Esophagus (tissue), 2 donors: Measurements from ENCODE around the gene CLECL1. TPM values are rescaled to one million over a fixed set of nuclear protein-coding genes. Genes with fewer than 3 reads are reported as not detected.

ENCODE experiments used
- H3K27ac ChIP-seq, 2 donors: one replicate each; pipeline ENCODE4 v1.5.1; 2013; ENCODE audit warnings: low read depth in 2 of 2, mild to moderate bottlenecking in 2 of 2, inconsistent platforms in 1 of 2, low read length in 1 of 2, moderate library complexity in 1 of 2
- H3K27me3 ChIP-seq, 2 donors: one replicate each; pipeline ENCODE4 v1.6.1; 2013; ENCODE audit warnings: low read length in 2 of 2, control low read depth in 1 of 2, mild to moderate bottlenecking in 1 of 2; ENCODE audit not compliant: insufficient read depth in 2 of 2, control insufficient read depth in 1 of 2
- H3K36me3 ChIP-seq, 2 donors: one replicate each; pipeline ENCODE4 v1.6.1; 2013; ENCODE audit warnings: low read length in 1 of 2; ENCODE audit not compliant: control insufficient read depth in 2 of 2, insufficient read depth in 2 of 2
- H3K4me1 ChIP-seq, 2 donors: one replicate each; pipeline ENCODE4 v1.6.1; 2013; ENCODE audit warnings: low read length in 1 of 2; ENCODE audit not compliant: control insufficient read depth in 2 of 2, insufficient read depth in 2 of 2
- H3K4me3 ChIP-seq, 2 donors: one replicate each; pipeline ENCODE4 v1.5.1; 2013; ENCODE audit warnings: low read length in 2 of 2, mild to moderate bottlenecking in 2 of 2, low read depth in 1 of 2, moderate library complexity in 1 of 2
- H3K9me3 ChIP-seq, 2 donors: one replicate each; pipeline ENCODE4 v1.6.1; 2013; ENCODE audit warnings: mild to moderate bottlenecking in 2 of 2, low read depth in 1 of 2, low read length in 1 of 2, moderate library complexity in 1 of 2; ENCODE audit not compliant: control insufficient read depth in 2 of 2, insufficient read depth in 1 of 2
- WGBS, 2 donors: extraction: QIAGEN DNeasy Blood & Tissue Kit; methylation state at CpG; one replicate each; pipeline ENCODE4 v1.1.7; 2013; 5-methylcytosine and 5-hydroxymethylcytosine counted together
- polyA plus RNA-seq, 2 donors: library from polyadenylated mRNA; stranded (reverse); fragments of 200-250 nt; gene quantifications; one replicate each; pipeline ENCODE4 v1.2.3, GENCODE V29; 2013
- donor health status: healthy with polysubstance abuse.
- donor health status: Bipolar disorder and iron deficiency.

CLECL1 gene
- polyA plus RNA-seq, 2 donors = 0.25 TPM; not detected in 1

DNA sequence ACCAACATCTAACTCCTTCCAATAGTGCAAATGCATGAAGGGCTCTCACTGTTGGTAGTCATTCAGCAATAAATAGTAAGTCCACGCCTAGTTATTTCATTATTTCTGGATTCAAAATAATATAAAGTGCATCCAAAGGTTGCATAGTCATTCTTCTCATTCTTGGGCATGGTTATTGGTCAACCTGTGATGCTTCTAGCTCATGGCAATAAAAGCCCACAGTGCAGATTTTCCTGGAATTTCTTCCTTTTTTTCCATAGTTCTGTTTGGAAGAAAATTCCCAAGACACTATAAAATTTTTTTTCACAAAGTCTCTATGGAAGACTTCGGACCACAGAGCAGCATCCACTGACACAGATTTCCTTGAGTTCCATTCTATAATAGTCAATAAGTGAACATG lies 20.2 kb upstream of the CLECL1 start:
- H3K36me3 ChIP-seq = no peaks in the 10 kb centered on the region
- WGBS, 2 donors = 72 to 78% methylated on average over 2 of the region's 2 CpGs
- no peaks in the 10 kb centered on the region for H3K4me1 ChIP-seq
- no peak overlapping the region for H3K27ac ChIP-seq
- H3K27me3 ChIP-seq = no peaks in the 10 kb centered on the region
- H3K9me3 ChIP-seq = no peaks in the 10 kb centered on the region
- no peak overlapping the region for H3K4me3 ChIP-seq

DNA sequence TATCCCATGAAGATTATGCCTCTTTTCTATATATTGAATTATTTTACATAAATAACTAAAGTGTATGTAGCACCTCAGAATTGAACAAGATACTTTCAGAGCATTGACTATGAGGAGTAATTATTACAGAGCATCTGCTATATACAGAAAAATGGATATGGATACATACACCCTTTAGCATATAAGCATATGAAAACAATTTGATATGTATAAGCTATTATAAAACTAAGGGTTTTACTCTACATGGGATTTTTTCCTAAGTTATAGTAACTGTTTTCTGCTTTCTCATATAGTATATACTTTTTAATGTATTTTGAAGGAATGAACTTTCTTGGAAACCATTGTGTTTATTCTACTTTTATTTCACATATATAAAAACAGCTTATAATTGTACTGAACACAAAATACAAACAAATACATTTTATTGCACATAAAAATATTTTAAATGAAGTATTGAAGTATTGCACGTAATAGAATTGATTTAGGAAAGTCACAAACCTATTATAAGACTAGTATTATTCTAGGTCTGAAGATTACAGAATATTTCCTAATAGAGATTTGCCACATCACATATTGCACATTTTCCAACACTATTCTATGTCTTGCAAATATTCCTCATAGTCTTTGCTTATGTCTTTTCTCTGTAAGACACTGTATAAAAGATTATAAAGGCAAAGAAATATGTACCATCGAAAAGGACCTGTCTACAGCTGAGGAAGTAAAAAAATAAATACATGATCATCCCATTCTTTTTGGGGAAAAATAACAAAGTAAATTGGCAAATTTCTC lies 19.4 kb upstream of the CLECL1 start:
- H3K27me3 ChIP-seq = no peaks in the 10 kb centered on the region
- WGBS, 2 donors = 91 to 93% methylated on average over 2 of the region's 2 CpGs
- H3K4me1 ChIP-seq = no peaks in the 10 kb centered on the region
- H3K27ac ChIP-seq = no peak overlapping the region
- no peak overlapping the region for H3K4me3 ChIP-seq
- no peaks in the 10 kb centered on the region for H3K9me3 ChIP-seq
- H3K36me3 ChIP-seq = no peaks in the 10 kb centered on the region

DNA sequence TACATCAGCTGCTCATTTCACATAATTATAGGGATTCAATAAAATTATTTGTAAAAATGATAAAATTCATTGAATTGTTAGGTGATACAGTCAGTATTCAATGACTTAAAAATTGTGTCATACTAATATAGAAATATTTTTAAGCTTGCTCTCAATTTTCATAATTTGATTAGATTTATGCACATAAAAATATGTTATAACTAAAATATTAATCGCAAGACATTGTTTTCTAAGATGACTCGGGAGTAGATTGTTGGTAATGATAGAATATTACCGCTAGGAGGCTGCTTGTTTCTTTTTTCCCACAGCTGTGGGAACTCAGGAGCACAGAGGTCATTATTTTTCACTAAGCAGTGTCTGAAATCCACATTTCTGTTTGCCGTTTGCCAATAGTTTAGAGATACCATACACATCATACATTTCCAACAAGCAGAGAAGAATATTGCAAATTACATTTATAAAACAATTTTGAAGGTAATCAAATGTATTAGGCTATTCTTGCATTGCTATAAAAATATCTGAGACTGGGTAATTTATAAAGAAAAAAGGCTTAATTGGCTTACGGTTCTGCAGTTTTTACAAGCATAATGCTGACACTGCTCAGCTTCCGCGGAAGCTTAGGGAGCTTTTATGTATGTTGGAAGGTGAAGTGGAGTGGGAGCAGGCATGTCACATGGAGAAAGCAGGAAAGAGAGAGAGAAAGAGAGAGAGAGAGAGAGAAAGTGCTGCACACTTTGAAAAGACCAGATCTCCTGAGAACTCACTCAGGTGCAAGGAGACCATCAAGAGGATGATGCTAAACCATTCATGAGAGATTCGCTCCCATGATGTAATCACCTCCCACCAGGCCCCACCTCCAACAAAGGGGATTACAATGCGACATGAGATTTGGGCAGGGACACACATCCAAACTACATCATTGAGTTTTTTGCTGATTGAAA lies 18.6 kb upstream of the CLECL1 start:
- no peak overlapping the region for H3K27ac ChIP-seq
- H3K4me1 ChIP-seq = no peaks in the 10 kb centered on the region
- no peaks in the 10 kb centered on the region for H3K36me3 ChIP-seq
- no peaks in the 10 kb centered on the region for H3K27me3 ChIP-seq
- no peaks in the 10 kb centered on the region for H3K9me3 ChIP-seq
- 45 to 53% methylated on average over 9 of the region's 9 CpGs for WGBS, 2 donors
- no peak overlapping the region for H3K4me3 ChIP-seq

DNA sequence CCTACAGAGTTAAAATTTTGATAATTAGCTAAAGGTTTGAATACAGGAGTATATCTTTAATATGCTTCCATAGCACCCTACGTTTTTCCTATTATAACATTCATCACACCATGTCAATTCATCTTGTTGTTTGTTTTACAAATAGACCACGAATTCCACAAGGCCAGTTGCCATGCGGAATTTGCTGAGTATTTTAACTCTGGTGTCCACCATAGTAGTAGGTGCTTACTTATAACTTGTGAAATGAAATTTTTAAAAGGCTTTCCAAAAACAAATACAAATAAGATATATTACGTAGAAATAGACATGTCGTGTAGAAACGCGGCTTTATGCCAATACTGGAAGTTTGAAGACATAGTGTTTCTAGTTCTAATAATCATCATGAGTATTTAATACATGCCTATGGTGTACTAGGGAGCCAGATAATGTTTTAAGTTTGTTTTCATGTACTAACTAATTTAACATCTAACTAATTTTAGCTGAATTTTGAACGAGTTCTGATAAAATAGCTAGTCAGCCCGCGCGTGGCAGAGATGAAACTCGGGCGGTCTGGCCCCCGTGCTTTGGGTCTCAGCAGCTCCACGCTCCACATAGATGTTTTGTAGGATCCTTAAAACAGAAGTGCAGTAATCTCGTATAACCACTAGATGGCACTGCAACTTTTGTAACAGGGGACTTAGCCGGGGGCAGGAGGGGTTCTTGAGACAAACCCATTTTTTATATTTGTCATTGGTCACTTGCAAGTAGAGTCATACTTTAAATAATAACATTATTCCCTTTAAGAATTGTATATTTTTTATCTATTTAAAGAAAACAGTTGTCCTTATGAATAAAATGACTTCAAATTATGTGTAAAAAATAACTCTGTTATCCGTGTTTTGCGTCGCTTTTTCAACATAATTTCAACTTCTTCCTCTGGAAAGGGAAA lies 17.6 kb upstream of the CLECL1 start:
- H3K27ac ChIP-seq = no peak overlapping the region
- no peaks in the 10 kb centered on the region for H3K27me3 ChIP-seq
- no peaks in the 10 kb centered on the region for H3K36me3 ChIP-seq
- H3K9me3 ChIP-seq = no peaks in the 10 kb centered on the region
- H3K4me1 ChIP-seq = no peaks in the 10 kb centered on the region
- 16 to 17% methylated on average over 20 of the region's 20 CpGs for WGBS, 2 donors
- H3K4me3 ChIP-seq = peak overlapping the region in 1 of 2 donors; percentile 15

DNA sequence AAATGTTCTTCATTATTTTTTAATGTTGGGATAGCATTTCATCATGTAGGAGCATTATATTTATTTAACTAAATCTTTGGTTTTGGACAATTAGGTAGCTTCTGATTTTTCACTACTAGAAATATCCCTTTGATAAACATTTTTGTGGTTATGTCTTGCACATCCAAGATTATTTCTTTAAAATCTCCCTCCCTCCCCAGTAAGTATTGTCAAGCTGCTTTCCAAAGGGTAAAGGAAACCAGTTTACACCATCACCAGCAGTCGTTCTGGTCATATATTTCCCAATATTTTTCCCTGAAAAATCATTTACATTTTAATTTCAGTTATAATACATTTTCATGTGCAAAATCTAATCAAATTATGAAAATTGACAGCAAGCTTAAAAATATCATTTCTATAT lies 16.7 kb upstream of the CLECL1 start:
- Histone ChIP-seq H3K27me3 (no peaks in the 10 kb centered on the region), H3K27ac (no peak overlapping the region), H3K4me3 (no peak overlapping the region), H3K36me3 (no peaks in the 10 kb centered on the region), H3K4me1 (no peaks in the 10 kb centered on the region), H3K9me3 (no peaks in the 10 kb centered on the region)
- 10 to 49% methylated on average over 1 of the region's 1 CpG for WGBS, 2 donors

DNA sequence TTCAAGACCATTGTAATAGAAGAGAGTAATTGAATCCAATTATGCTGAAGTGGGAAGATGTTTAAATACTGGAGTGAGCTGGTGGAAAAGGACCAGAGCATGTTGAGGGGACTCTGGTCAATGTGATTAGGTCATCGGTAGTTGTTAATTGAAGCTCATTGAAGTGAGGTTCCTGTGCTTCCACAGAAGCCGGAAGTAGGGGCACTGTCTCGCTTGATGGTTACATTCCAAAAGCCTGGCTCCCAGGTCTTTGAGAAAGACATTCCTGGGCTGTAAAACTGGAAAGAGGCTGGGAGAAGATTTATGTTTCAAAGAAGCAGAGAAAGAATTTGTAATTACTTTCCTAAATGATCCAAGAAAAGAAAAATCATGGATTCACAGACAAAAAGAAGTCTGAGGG lies 12.3 kb upstream of the CLECL1 start:
- H3K4me1 ChIP-seq = peaks cover 0 to 2% of the 10 kb centered on the region in 2 donors
- no peaks in the 10 kb centered on the region for H3K9me3 ChIP-seq
- H3K4me3 ChIP-seq = no peak overlapping the region
- H3K36me3 ChIP-seq = no peaks in the 10 kb centered on the region
- H3K27ac ChIP-seq = no peak overlapping the region
- no peaks in the 10 kb centered on the region for H3K27me3 ChIP-seq
- WGBS, 2 donors = 80 to 86% methylated on average over 3 of the region's 3 CpGs

DNA sequence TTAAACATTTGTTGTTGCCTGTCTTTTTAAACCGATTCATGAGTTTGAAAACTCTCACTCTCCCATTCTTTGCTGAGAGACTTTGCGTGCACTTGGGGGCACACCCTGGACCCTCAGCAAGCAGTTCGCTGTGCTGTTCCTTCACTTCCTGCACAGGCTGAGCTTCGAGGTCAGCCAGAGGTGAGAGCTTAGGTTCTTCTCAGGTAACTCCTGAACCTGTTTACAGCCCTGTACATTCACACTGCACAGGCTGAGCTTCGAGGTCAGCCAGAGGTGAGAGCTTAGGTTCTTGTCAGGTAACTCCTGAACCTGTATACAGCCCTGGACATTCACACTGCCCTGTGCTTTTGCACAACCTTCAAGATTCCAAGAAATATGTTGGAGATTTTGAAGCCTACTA lies 9.8 kb upstream of the CLECL1 start:
- H3K4me3 ChIP-seq = no peak overlapping the region
- WGBS, 2 donors = 41% methylated on average over 5 of the region's 5 CpGs

DNA sequence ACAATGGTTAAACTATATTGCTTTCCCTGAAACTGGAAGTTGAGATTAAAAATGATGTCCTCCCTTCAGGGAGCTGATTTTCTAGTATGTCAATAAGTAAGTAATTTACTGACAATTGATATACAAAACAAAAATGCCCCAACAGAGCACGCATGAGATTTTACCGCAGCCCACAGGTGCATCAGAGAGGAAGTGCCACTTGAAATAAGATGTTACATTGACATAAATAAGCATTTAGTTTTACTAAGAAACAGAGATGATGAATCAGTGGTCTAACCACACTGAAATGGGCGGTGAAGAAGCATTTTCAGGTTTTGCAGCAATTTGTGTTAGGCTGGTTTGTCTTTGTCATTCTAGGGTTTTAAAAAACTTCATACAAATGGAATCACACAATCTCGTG lies 8.8 kb upstream of the CLECL1 start:
- Histone ChIP-seq H3K9me3 (no peaks in the 10 kb centered on the region), H3K27me3 (no peaks in the 10 kb centered on the region), H3K4me1 (peaks cover 0 to 2% of the 10 kb centered on the region in 2 donors), H3K36me3 (no peaks in the 10 kb centered on the region), H3K27ac (no peak overlapping the region), H3K4me3 (no peak overlapping the region)
- WGBS, 2 donors = 66 to 68% methylated on average over 4 of the region's 4 CpGs

More for the DNA sequence above, 9.8 kb upstream of the CLECL1 start:
- peak overlapping the region; percentile 38 to 59 for H3K27ac ChIP-seq
- H3K4me1 ChIP-seq = peaks cover 0 to 2% of the 10 kb centered on the region in 2 donors
- H3K9me3 ChIP-seq = no peaks in the 10 kb centered on the region
- no peaks in the 10 kb centered on the region for H3K27me3 ChIP-seq
- no peaks in the 10 kb centered on the region for H3K36me3 ChIP-seq
